ENCODE measurements around the gene TBRG4. TPM values are rescaled to one million over a fixed set of nuclear protein-coding genes. Genes with fewer than 3 reads are reported as not detected.
A peak's percentile ranks its signal among the peaks of the same experiment; 100 is the strongest.

Gene TBRG4
- total RNA-seq, 1 donor from 2014 or later: 216 TPM

DNA sequence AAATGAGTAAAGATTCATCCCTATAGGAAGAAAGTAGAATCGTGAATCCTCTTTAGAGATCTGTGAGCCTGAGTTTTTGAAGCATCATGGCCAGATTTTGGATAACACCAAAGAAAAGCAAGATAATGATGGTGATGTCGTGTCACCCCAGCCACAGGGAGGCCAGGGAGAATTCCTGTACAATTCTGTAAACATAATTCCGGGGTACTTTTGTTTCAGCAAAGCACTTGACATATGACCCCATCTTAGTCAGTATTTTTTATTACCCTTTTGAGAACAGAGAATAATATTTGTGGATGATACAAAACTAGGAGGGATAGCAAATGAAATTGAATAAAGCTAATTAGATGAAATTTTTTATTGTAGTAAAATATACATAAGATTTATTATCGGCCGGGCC is 56.5 kb downstream of the TBRG4 start:
- no peak for DNase-seq (ENCODE audit: low spot score in 2 of 2)
- intact Hi-C loops (cut with DNase I): no loop called here
- Histone ChIP-seq H3K36me3 (peaks cover 0 to 12% of the 10 kb centered on the region in 2 donors), H3K9me3 (no peaks in the 10 kb centered on the region), H3K4me3 (no peak overlapping the region), H3K27ac (no peak overlapping the region), H3K4me1 (no peaks in the 10 kb centered on the region), H3K27me3 (no peaks in the 10 kb centered on the region)
- TF ChIP-seq, protein P1, sequence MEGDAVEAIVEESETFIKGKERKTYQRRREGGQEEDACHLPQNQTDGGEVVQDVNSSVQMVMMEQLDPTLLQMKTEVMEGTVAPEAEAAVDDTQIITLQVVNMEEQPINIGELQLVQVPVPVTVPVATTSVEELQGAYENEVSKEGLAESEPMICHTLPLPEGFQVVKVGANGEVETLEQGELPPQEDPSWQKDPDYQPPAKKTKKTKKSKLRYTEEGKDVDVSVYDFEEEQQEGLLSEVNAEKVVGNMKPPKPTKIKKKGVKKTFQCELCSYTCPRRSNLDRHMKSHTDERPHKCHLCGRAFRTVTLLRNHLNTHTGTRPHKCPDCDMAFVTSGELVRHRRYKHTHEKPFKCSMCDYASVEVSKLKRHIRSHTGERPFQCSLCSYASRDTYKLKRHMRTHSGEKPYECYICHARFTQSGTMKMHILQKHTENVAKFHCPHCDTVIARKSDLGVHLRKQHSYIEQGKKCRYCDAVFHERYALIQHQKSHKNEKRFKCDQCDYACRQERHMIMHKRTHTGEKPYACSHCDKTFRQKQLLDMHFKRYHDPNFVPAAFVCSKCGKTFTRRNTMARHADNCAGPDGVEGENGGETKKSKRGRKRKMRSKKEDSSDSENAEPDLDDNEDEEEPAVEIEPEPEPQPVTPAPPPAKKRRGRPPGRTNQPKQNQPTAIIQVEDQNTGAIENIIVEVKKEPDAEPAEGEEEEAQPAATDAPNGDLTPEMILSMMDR (IDR thresholded peaks at IDR 0.05): no peak

DNA sequence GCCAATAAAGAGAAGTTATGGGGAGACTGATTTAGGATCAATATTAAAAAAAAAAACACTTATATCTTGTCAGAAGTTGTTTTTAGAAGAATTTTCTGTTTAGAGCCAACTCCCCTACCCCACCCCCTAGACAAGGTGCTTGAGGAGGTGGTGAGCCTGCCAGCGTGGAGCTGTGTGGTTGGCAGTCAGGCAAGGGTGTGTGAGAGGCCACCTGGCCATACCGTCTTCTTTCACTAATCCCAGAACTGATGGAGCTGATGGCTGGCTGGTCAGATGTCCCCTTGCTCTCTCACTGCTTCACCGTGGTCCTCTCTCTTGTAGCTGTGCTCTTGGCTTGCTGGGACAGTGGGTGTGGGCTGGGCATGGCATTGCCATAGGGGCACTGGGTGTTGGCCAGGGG is 57.1 kb downstream of the TBRG4 start:
- intact Hi-C loops (cut with DNase I): no loop called here
- DNase-seq (ENCODE audit: low spot score in 2 of 2): no peak
- TF ChIP-seq, protein P1 (IDR thresholded peaks at IDR 0.05): no peak
- Histone ChIP-seq H3K27me3 (no peaks in the 10 kb centered on the region), H3K9me3 (no peaks in the 10 kb centered on the region), H3K4me1 (no peaks in the 10 kb centered on the region), H3K36me3 (peaks cover 0 to 12% of the 10 kb centered on the region in 2 donors), H3K27ac (no peak overlapping the region), H3K4me3 (no peak overlapping the region)

DNA sequence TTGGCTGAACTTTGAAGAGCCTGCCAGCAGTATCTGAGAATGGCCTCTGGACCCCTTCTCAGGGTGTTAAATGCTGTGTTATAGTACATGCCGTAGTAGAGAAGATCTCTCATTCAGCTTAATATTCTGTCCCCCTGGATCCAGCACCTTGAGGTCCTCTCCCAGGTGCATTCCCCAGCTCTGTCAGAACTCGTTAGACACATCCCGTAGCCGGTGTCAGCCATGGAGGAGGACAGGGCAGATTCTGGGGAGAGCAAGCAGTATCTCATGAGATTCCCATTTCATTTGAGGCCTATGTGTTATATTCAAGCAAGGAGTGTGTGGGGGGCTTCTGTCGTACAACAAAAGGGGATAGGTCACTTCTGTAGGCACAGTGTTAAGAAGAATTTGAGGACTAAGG is 57.6 kb downstream of the TBRG4 start:
- intact Hi-C loops (cut with DNase I): no loop called here
- H3K4me3 ChIP-seq: no peak overlapping the region
- H3K36me3 ChIP-seq: peaks cover 0 to 12% of the 10 kb centered on the region in 2 donors
- no peaks in the 10 kb centered on the region for H3K9me3 ChIP-seq
- TF ChIP-seq, protein P1 (IDR thresholded peaks at IDR 0.05): no peak
- no peaks in the 10 kb centered on the region for H3K4me1 ChIP-seq
- peak in 1 of 2 donors; percentile 21 for DNase-seq (ENCODE audit: low spot score in 2 of 2)
- no peak overlapping the region for H3K27ac ChIP-seq
- no peaks in the 10 kb centered on the region for H3K27me3 ChIP-seq

DNA sequence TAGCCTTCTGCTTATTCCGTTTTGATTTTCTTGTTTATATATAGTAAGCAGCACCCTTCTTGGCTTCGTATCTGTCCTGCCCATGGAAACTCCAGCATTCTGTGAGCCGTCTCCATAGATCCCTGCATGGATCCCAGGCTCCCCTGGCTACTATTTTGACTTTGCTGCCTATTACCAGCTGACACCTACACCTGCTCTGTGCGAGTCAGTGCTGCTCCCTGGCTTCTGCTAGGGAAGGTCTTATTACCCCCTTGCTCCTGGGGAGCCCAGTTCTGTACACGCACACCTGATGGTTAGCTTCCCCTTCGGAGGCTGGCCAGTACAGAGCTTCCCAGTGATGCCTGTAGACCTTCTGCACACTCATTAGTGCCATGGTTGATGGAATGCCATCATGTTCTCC is 58.1 kb downstream of the TBRG4 start:
- H3K4me3 ChIP-seq: no peak overlapping the region
- TF ChIP-seq, protein P1 (IDR thresholded peaks at IDR 0.05): no peak
- intact Hi-C loops (cut with DNase I): no loop called here
- H3K27me3 ChIP-seq: no peaks in the 10 kb centered on the region
- H3K36me3 ChIP-seq: peaks cover 0 to 12% of the 10 kb centered on the region in 2 donors
- DNase-seq (ENCODE audit: low spot score in 2 of 2): peak in 1 of 2 donors; percentile 24
- H3K4me1 ChIP-seq: no peaks in the 10 kb centered on the region
- H3K9me3 ChIP-seq: no peaks in the 10 kb centered on the region
- H3K27ac ChIP-seq: no peak overlapping the region

DNA sequence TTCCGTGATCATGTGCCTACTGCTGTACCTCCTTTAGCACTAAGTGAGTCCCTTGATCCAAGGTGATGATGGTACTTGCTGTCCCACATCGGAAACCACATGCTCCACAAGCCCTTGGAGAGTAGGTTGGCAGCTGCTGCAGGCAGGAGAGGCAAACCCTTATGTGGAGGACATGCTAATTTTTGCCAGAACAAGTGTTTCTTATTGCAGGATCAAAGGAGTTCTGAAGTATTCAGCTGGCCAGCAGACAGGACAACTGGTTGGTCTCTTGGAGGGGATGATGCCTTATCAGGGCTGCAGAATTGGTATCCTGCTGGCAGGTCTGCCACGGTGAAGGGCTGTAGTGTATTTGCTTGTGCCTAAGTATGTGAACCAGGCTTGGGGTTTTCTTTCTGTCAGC is 59.5 kb downstream of the TBRG4 start:
- Histone ChIP-seq H3K27me3 (no peaks in the 10 kb centered on the region), H3K36me3 (peaks cover under 1 to 14% of the 10 kb centered on the region in 2 donors), H3K4me3 (no peak overlapping the region), H3K9me3 (no peaks in the 10 kb centered on the region), H3K27ac (no peak overlapping the region), H3K4me1 (no peaks in the 10 kb centered on the region)
- TF ChIP-seq, protein P1 (IDR thresholded peaks at IDR 0.05): no peak
- peak in 1 of 2 donors; percentile 30 for DNase-seq (ENCODE audit: low spot score in 2 of 2)
- intact Hi-C loops (cut with DNase I): no loop called here

DNA sequence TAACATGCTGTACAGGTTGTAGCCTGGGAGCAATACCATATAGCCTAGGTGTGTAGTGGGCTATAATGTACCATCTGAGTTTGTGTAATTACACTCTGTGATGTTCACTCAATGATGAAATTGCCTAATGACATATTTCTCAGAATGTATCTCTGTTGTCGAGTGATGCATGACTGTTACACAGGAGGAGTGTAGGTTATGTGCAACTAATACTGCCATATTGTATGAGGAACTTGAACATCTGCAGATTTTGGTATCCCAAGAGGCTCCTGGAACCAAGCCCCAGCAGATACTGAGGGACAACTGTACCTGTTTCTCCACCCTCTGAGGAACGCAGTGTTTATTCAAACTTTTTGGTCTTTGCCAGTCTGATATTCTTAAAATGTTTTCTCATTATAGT is 61.3 kb downstream of the TBRG4 start:
- TF ChIP-seq, protein P1 (IDR thresholded peaks at IDR 0.05): no peak
- no peak overlapping the region for H3K27ac ChIP-seq
- no peaks in the 10 kb centered on the region for H3K4me1 ChIP-seq
- intact Hi-C loops (cut with DNase I): no loop called here
- peak in 1 of 2 donors; percentile 15 for DNase-seq (ENCODE audit: low spot score in 2 of 2)
- H3K27me3 ChIP-seq: no peaks in the 10 kb centered on the region
- H3K36me3 ChIP-seq: peaks cover 4 to 24% of the 10 kb centered on the region in 2 donors
- H3K9me3 ChIP-seq: no peaks in the 10 kb centered on the region
- H3K4me3 ChIP-seq: no peak overlapping the region
